GM19351 (cell line): ENCODE measurements around the gene PGPEP1.
"Not testable (repeated sequence)": the region's sequence is repeated elsewhere in the genome, so short reads cannot be mapped to it uniquely, and the experiment has no call there.

Experiments used
- ATAC-seq: cut with Tn5 transposase; IDR thresholded peaks from one replicate; pipeline ENCODE4 v1.9.1; 2021; ENCODE audit warnings: mild to moderate bottlenecking, moderate library complexity; ENCODE audit not compliant: unreplicated experiment

Gene PGPEP1

GRCh38 chr19:18308051-18308947 lies 32.1 kb upstream of the PGPEP1 start:
- ATAC-seq: no peak

GRCh38 chr19:18308948-18309325 lies 31.5 kb upstream of the PGPEP1 start:
- ATAC-seq: no peak

GRCh38 chr19:18309525-18310064 lies 30.8 kb upstream of the PGPEP1 start:
- ATAC-seq: no peak

- no peak for ATAC-seq
Measured at GRCh38 chr19:18310118-18310909, 30.1 kb upstream of the PGPEP1 start.

- ATAC-seq: no peak
Measured at GRCh38 chr19:18310966-18311365, 29.4 kb upstream of the PGPEP1 start.

GRCh38 chr19:18311502-18312091 lies 28.8 kb upstream of the PGPEP1 start:
- no peak for ATAC-seq

GRCh38 chr19:18312092-18312534 lies 28.3 kb upstream of the PGPEP1 start:
- no peak for ATAC-seq

GRCh38 chr19:18313398-18313797 lies 27.0 kb upstream of the PGPEP1 start:
- ATAC-seq: no peak

- no peak for ATAC-seq
Measured at GRCh38 chr19:18317961-18318800, 22.2 kb upstream of the PGPEP1 start.

GRCh38 chr19:18319591-18320135 lies 20.7 kb upstream of the PGPEP1 start:
- no peak for ATAC-seq

- ATAC-seq: no peak
Measured at GRCh38 chr19:18320865-18321733, 19.3 kb upstream of the PGPEP1 start.

GRCh38 chr19:18321734-18322102 lies 18.7 kb upstream of the PGPEP1 start:
- ATAC-seq: no peak

GRCh38 chr19:18322318-18322758 lies 18.1 kb upstream of the PGPEP1 start:
- no peak for ATAC-seq

- peak; percentile 91 for ATAC-seq
Measured at GRCh38 chr19:18322759-18323460, 17.5 kb upstream of the PGPEP1 start, which contains the start of gene LSM4. Gene LSM4, minus strand, starts transcription at chr19:18323076. Its CDS starts 56 bp downstream, at chr19:18323020.

- ATAC-seq: not testable (repeated sequence)
Measured at GRCh38 chr19:18324373-18324731, 16.0 kb upstream of the PGPEP1 start.

GRCh38 chr19:18326772-18327171 lies 13.6 kb upstream of the PGPEP1 start:
- no peak for ATAC-seq

GRCh38 chr19:18328340-18329034 lies 11.9 kb upstream of the PGPEP1 start:
- peak; percentile 75 for ATAC-seq

- no peak for ATAC-seq
Measured at GRCh38 chr19:18329035-18329376, 11.4 kb upstream of the PGPEP1 start.
